Stimulated activated CD8-positive, alpha-beta memory T cell treated with anti-CD3 and anti-CD28 coated beads, Interleukin-4, amount 100 ng/mL, for 4 hours (primary cell): ENCODE data around the gene C9orf43.

Experiments used
- DNase-seq, 2 donors: peaks; one replicate each; pipeline ENCODE4 v3.0.0-alpha.2; 2020; ENCODE audit warnings: low read depth in 2 of 2, low spot score in 1 of 2

C9orf43 gene

DNA sequence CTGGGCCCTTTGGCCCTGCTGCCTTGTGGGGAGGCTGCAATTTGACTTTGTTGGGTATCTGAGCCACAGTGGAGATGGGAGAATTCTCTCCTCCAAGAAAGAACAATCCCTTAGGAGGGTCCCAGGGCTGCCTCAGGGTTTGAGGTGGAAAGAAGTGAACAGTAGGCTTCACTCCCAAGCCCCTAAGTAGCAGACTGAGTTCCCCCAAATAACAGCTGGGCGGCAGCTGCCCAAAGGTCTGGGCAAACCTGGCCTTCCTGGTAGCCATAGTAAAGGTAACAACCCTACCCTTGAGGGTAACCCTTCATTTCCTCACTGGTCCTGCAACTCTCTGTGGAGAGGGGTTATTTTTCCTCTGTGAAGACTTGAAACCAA, 53.7 kb downstream of the C9orf43 start:
- no peak for DNase-seq

DNA sequence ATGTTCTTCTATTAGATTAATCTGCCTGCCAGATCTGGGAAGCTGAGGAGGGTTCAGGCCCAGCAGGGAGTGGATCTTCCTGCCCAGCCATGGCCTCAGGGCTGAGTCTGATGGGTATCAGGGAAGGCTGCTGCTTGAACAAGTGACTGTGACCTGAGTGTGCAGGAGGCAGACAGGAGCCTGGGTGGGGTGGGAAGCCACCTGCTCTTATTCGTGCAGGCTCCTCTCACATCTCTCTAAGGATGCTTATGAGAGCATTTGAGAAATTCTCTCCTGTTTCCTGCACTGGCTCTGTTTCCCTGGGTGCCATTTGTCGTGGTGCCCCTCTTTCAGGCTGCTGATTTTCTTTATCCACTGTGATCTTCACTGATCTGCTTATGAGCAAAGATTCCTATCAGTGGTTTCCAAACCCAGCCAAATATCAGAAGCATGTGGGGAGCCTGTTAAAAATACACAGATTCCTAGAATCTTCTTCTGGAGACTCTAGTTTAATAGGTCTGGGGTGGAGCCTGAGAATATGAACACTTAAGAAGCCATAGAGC, 55.1 kb downstream of the C9orf43 start:
- DNase-seq: no peak

DNA sequence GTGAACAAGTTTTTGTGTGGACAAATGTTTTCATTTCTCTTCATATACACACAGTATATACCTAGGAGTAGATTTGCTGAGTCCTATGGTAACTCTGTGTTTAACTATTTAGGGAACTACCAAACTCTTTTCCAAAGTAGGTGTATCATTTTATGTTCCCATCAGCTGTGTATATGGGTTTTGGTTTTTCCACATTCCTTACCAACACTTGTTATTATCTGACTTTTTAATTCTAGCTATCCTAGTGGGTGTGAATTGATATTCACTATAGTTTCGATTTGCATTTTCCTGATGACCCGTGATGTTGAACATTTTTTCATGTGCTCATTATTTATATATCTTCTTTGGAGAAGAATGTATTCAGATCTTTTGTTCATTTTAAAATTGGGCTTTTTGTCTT, 56.6 kb downstream of the C9orf43 start:
- DNase-seq: no peak

DNA sequence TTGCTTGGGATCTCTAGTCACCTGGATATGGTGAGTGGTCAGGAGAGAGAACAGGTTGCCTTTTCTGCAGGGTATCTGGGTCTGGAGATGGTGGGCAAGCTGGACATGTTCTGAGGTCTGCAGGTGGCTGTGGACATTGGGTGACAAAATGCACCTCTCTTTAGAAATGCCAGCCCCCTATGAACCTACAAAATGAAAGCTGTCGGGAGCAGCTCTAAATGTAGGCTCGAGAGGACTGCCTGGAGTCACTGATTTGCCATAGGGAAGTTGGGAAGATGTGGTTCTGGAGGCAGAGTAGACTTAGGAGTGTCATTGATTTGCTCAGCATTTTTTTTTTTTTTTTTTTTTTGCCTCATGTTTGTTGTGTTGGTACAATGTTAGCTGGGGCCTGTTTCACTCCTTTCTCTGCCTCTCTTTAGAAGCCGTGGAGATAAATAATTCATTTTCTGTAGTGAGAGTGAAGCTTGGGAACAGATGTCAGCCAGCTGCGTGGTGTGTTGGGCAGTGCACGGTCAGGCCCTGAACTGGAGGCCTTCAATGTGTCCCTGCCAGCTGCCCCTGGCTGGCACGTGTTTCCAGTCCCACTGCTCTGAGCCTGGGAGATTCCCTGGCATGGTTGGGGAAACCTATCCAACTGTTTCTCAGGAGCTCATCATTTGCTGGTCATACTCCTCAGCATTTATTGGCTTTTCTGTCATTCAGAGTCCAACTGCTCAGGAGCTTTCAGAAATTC, 58.3 kb downstream of the C9orf43 start:
- no peak for DNase-seq

DNA sequence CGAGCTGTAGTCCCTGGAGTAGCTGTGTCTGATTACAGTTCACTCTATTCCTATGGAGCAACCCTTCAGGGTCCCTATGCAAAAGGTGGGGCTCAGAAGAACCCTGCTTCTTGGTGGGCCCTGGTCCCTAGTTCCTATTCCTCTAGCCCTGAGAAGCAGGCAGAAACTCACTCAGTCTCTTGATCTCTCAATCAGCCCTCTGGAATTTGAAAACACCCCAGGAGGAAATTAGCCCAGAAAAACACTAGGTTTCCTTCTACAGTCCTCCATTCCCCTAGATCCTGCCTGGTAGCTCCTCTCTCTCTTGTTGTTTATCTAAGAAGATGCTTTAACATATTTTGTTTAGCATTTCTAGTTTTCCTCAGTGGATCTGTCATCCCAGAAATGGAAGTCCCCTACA, 60.6 kb downstream of the C9orf43 start:
- DNase-seq: no peak

DNA sequence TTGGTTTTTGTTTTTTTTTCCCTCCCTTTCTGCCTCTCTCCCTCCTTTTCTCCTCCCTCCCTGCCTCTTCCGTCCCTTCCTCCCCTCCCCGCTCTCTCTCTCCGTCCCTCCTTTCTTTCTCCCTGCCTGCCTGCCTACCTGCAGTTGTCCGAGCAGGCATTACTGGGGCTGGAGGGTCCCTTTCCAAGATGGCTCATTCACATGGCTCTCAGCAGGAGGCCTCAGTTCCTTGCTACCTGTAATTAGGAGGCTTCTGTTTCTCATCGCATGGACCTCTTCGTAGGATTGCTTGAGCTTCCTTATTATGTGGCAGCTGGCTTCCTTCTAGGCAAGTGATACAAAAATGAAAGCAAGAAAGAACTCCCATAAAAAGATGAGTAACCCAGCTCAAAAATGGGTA, 61.0 kb downstream of the C9orf43 start:
- DNase-seq: no peak

DNA sequence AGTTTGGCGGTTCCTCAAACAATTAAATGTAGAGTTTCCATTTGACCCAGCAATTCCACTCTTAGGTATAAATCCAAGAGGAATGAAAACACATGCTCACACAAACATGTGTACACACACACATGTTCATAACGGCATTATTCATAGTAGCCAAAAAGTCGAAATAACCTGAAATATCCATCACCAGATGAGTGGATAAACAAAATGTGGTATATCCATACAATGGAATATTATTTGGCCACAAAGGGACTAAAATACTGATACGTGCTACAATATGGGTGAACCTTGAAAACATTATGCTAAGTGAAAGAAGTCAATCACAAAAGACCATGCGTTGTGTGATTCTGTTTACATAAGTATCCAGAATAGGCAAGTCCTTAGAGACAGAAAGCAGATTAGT, 61.7 kb downstream of the C9orf43 start:
- DNase-seq: no peak

DNA sequence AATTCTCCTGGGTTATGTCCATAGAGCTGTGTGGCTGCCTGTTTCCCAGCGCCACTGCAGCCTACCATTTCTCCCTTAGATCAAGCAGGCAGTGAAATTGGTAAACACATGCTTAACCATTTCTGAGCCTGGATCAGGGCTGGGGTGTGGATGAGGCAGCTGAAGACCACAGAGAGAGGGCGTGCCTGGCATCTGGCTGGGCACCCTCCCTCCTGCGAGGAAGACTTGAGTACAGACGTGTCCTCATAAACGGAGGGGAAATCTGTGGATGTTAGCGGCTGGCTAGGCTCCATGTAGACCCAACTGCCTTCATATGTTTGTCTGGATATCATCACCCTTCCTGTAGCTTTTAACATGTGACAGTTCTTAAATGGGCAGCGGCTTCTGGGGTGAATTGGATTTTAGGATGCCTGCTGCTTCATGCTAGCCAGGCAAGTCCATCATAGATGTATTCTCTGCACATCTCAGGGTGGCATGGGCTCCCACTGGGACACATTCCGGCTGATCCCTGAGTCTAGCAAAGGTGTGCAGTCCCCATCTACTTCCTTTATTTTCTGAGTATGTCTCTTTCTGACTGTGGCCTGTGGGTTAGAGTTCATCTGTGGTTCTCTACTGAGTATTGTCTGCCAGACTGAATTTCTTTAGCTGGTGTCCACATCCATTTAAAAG, 63.9 kb downstream of the C9orf43 start:
- no peak for DNase-seq

DNA sequence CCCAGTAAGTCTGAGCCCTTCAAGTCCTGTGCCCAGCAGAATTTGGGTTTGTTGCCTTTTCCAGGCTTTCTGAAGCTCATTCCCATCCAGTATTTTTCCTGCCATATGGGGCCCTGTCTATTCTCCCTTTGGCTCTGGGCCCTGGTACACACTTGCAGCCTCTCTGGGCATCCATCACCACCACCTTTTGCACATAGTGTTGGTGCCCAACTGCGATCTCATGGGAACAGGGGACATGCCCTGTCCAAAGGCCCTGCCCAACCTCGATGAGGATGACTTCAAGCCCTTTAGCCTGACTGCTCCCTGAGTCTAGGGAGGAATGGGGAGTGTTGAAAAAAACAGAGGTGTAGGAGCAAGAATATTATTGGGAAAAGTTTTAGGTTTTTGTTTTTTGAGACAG, 64.5 kb downstream of the C9orf43 start:
- DNase-seq: no peak

DNA sequence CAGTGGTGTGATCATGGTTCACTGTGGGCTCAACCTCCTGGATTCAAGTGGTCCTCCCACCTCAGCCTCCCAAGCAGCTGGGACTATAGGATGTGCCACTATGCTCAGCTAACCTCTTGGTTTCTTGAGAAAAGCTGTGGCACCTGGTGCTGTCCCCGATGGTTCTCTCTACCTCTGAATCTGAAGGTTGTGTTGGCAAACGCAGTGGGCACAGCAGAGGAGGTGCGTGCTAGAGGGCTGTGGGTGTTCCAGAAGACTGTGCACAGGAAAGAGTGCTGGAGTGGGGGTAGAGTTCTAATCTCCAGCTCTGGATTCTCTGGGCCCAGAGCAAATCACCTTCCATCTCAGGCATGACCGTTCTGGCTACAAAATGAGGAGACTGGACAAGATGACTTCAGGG, 65.4 kb downstream of the C9orf43 start:
- no peak for DNase-seq

DNA sequence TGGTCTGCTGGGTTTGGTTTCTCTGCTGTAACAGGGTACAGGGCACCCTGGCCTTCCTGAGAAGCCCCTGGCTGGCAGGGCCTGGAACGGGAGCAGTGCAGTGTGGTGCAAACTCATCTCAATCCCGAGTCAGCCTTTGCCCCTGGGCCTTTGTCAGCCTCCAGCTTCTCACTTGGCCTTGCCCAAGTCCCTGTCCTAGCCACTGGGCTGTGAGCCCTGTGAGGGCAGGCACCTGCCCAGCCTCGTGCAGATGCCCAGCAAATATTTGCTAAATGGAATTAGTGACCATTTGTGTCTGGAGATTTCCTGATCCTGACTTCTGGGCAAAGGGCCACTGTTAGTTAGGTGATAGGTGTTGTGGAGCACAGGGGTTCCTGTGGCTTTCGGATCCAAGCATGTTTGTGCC, 66.0 kb downstream of the C9orf43 start:
- DNase-seq: no peak

DNA sequence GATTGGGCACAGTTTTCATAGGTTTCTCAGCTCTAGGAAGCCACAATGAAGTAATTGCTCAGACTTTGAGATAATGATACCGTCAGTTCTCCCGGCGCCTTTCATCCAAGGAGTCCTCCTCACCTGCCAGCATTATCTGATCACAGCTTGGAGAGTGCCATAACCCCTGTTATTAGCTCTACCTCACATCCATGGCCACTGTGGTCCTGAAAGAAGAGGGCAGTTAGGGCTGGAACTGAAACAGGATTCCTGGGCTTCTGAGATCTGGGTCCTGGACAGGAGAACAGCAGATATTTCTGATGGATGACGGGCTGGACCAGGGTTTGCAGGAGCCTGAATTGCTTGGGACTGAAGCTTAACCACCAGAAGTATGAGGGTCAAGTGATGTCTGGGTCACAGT, 66.5 kb downstream of the C9orf43 start:
- DNase-seq: no peak

DNA sequence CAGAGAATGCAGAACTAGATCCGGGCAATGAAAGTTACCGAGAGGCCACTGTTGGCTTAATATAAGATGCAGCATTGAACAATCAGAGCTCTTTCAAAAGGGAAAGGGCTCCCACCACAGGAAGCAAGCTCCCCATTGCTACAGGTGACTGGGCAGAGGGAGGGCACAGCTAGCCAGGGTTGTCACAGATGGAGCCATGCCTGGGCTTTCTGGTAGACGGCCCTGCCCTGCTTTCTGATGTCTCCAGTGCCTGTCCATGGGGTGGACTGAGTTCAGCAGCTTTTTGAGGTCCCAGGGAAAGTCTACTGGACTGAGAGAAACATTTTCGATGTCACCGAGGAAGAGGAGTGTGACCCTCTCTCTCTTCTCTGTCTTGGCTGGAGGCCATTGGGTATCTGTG, 67.1 kb downstream of the C9orf43 start:
- no peak for DNase-seq

DNA sequence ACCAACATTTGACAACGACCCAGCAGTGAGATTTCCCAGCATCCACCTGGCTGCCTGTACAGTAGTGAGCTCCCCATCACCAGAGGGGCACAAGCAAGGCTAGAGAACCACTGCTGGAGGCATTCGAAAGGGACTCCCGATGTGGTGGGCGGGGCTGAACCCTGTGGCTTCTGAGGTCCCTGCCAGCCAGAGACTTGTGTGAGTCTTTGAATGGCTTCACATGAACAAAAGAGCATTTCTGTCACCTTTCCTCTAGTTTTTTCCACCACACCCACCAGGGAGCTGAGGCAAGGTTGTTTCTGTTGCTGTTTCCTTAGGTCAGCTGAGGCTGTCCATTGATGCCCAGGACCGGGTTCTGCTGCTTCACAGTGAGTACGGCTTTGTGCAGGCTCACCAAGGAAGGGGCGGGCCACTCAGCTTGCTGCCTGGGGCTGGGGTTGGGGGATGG, 68.7 kb downstream of the C9orf43 start:
- DNase-seq: peak in 1 of 2 donors; percentile 14
